ENCODE measurements around the gene FHOD3. TPM values are rescaled to one million over a fixed set of nuclear protein-coding genes. Genes with fewer than 3 reads are reported as not detected.
A peak's percentile ranks its signal among the peaks of the same experiment; 100 is the strongest.

FHOD3 gene
- total RNA-seq, 4 donors from 2014 or later: 24.1 to 51.4 (median 33.8) TPM

GRCh38 chr18:36488131-36488530 is 190.6 kb downstream of the FHOD3 start:
- no peaks in the 10 kb centered on the region for H3K9me3 ChIP-seq
- no peaks in the 10 kb centered on the region for H3K36me3 ChIP-seq
- intact Hi-C loops (cut with DNase I): no loop called here
- 79% methylated on average over 2 of the region's 2 CpGs for WGBS
- H3K27me3 ChIP-seq: no peaks in the 10 kb centered on the region
- DNase-seq (ENCODE audit: extremely low spot score): no peak
- H3K4me1 ChIP-seq: peaks cover 0 to 6% (median 0%) of the 10 kb centered on the region in 4 donors
- TF ChIP-seq POLR2AphosphoS5 (IDR thresholded peaks at IDR 0.05) (no peak), POLR2A (IDR thresholded peaks at IDR 0.05; ENCODE audit: low read depth) (no peak), CTCF (IDR thresholded peaks at IDR 0.05) (no peak), EP300 (IDR thresholded peaks at IDR 0.05) (no peak)
- no peak overlapping the region for H3K4me3 ChIP-seq
- H3K27ac ChIP-seq (replicated peaks in 1 of 4): no peak overlapping the region

GRCh38 chr18:36490897-36491296 is 193.4 kb downstream of the FHOD3 start:
- intact Hi-C loops (cut with DNase I): no loop called here
- no peak for DNase-seq (ENCODE audit: extremely low spot score)
- no peak overlapping the region for H3K4me3 ChIP-seq
- WGBS: 97% methylated on average over 4 of the region's 4 CpGs
- H3K36me3 ChIP-seq: no peaks in the 10 kb centered on the region
- TF ChIP-seq POLR2AphosphoS5 (IDR thresholded peaks at IDR 0.05) (no peak), EP300 (IDR thresholded peaks at IDR 0.05) (no peak), CTCF (IDR thresholded peaks at IDR 0.05) (no peak), POLR2A (IDR thresholded peaks at IDR 0.05; ENCODE audit: low read depth) (no peak)
- H3K27me3 ChIP-seq: no peaks in the 10 kb centered on the region
- H3K4me1 ChIP-seq: peaks cover 0 to 8% (median 3%) of the 10 kb centered on the region in 4 donors
- H3K9me3 ChIP-seq: no peaks in the 10 kb centered on the region
- H3K27ac ChIP-seq (replicated peaks in 1 of 4): no peak overlapping the region

GRCh38 chr18:36492604-36493329 is 195.3 kb downstream of the FHOD3 start:
- H3K4me3 ChIP-seq: no peak overlapping the region
- TF ChIP-seq CTCF (IDR thresholded peaks at IDR 0.05) (no peak), POLR2AphosphoS5 (IDR thresholded peaks at IDR 0.05) (no peak), POLR2A (IDR thresholded peaks at IDR 0.05; ENCODE audit: low read depth) (no peak), EP300 (IDR thresholded peaks at IDR 0.05) (no peak)
- peaks cover 0 to 11% (median 5%) of the 10 kb centered on the region in 4 donors for H3K4me1 ChIP-seq
- 87% methylated on average over 6 of the region's 6 CpGs for WGBS
- H3K9me3 ChIP-seq: no peaks in the 10 kb centered on the region
- H3K36me3 ChIP-seq: no peaks in the 10 kb centered on the region
- no peak for DNase-seq (ENCODE audit: extremely low spot score)
- intact Hi-C loops (cut with DNase I): no loop called here
- no peak overlapping the region for H3K27ac ChIP-seq (replicated peaks in 1 of 4)
- H3K27me3 ChIP-seq: no peaks in the 10 kb centered on the region

- Histone ChIP-seq H3K9me3 (no peaks in the 10 kb centered on the region), H3K4me3 (no peak overlapping the region), H3K27me3 (no peaks in the 10 kb centered on the region), H3K36me3 (no peaks in the 10 kb centered on the region), H3K4me1 (peaks cover 0 to 11% (median 6%) of the 10 kb centered on the region in 4 donors), H3K27ac (replicated peaks in 1 of 4) (peak overlapping the region in 1 of 4 donors; percentile 53)
- 56% methylated on average over 15 of the region's 15 CpGs for WGBS
- intact Hi-C loops (cut with DNase I): no loop called here
- TF ChIP-seq POLR2AphosphoS5 (IDR thresholded peaks at IDR 0.05): peak in 1 of 2 donors; percentile 16
- no peak for TF ChIP-seq POLR2A (IDR thresholded peaks at IDR 0.05; ENCODE audit: low read depth)
- no peak for DNase-seq (ENCODE audit: extremely low spot score)
Measured at GRCh38 chr18:36493349-36494159, 196.0 kb downstream of the FHOD3 start.

GRCh38 chr18:36494160-36494437 is 196.6 kb downstream of the FHOD3 start:
- intact Hi-C loops (cut with DNase I): no loop called here
- TF ChIP-seq POLR2A (IDR thresholded peaks at IDR 0.05; ENCODE audit: low read depth) (no peak), POLR2AphosphoS5 (IDR thresholded peaks at IDR 0.05) (no peak), CTCF (IDR thresholded peaks at IDR 0.05) (no peak), EP300 (IDR thresholded peaks at IDR 0.05) (no peak)

More at GRCh38 chr18:36494160-36494437, 196.6 kb downstream of the FHOD3 start:
- Histone ChIP-seq H3K27ac (replicated peaks in 1 of 4) (peak overlapping the region in 1 of 4 donors; percentile 53), H3K4me3 (no peak overlapping the region), H3K36me3 (no peaks in the 10 kb centered on the region), H3K27me3 (no peaks in the 10 kb centered on the region), H3K9me3 (no peaks in the 10 kb centered on the region), H3K4me1 (peaks cover 0 to 11% (median 7%) of the 10 kb centered on the region in 4 donors)
- no peak for DNase-seq (ENCODE audit: extremely low spot score)

All from esophagus muscularis mucosa (tissue), 4 donors.